WTC11 (cell line): ENCODE results near the gene TTLL11. TPM values are rescaled to one million over a fixed set of nuclear protein-coding genes. Genes with fewer than 3 reads are reported as not detected.

Experiments
- CBFB ChIP-seq: sonication (generic); formaldehyde crosslinking; IDR thresholded peaks from 2 replicates; pipeline ENCODE4 v1.8.1; 2022; ENCODE audit warnings: mild to moderate bottlenecking, low read depth, missing genetic modification reagents
- CREB1 ChIP-seq: sonication (generic); formaldehyde crosslinking; IDR thresholded peaks from 2 replicates; pipeline ENCODE4 v1.8.0; 2023; ENCODE audit warnings: mild to moderate bottlenecking, missing genetic modification reagents
- ELF4 ChIP-seq: sonication (generic); formaldehyde crosslinking; IDR thresholded peaks from 2 replicates; pipeline ENCODE4 v1.8.1; 2022; ENCODE audit warnings: low read depth, mild to moderate bottlenecking, moderate library complexity, missing genetic modification reagents
- FOXK1 ChIP-seq: sonication (generic); formaldehyde crosslinking; IDR thresholded peaks from 2 replicates; pipeline ENCODE4 v1.8.0; 2022; ENCODE audit warnings: mild to moderate bottlenecking, moderate library complexity, missing genetic modification reagents
- GTF2I ChIP-seq: fragments of 250-450 bp; sonication (Bioruptor Pico); conservative IDR thresholded peaks from 2 replicates; pipeline ENCODE4 v1.4.0; 2021; ENCODE audit warnings: mild to moderate bottlenecking
- JAZF1 ChIP-seq: fragments of 250-450 bp; sonication (Bioruptor Pico); IDR thresholded peaks from 2 replicates; pipeline ENCODE4 v1.9.0; 2021; ENCODE audit warnings: moderate library complexity, mild to moderate bottlenecking, inconsistent platforms
- KAT7 ChIP-seq: sonication (generic); formaldehyde crosslinking; IDR thresholded peaks from 2 replicates; pipeline ENCODE4 v1.8.1; 2023; ENCODE audit warnings: missing genetic modification reagents, mild to moderate bottlenecking, borderline replicate concordance
- NFE2L1 ChIP-seq: sonication (generic); formaldehyde crosslinking; IDR thresholded peaks from 2 replicates; pipeline ENCODE4 v1.8.1; 2023; ENCODE audit warnings: missing genetic modification reagents
- NR2C2 ChIP-seq: sonication (generic); formaldehyde crosslinking; IDR thresholded peaks from 2 replicates; pipeline ENCODE4 v1.8.0; 2022; ENCODE audit warnings: mild to moderate bottlenecking, missing genetic modification reagents
- OVOL2 ChIP-seq: fragments of 250-450 bp; sonication (Bioruptor Pico); IDR thresholded peaks from 2 replicates; pipeline ENCODE4 v1.9.0; 2021; ENCODE audit warnings: mild to moderate bottlenecking, borderline replicate concordance
- RORB ChIP-seq: fragments of 250-450 bp; sonication (Bioruptor Pico); IDR thresholded peaks from 2 replicates; pipeline ENCODE4 v1.9.0; 2021; ENCODE audit warnings: mild to moderate bottlenecking
- SP1 ChIP-seq: sonication (generic); formaldehyde crosslinking; conservative IDR thresholded peaks from 2 replicates; pipeline ENCODE4 v1.8.1; 2022; ENCODE audit warnings: missing genetic modification reagents
- ZNF138 ChIP-seq: sonication (generic); formaldehyde crosslinking; conservative IDR thresholded peaks from 2 replicates; pipeline ENCODE4 v1.8.1; 2022; ENCODE audit warnings: mild to moderate bottlenecking, moderate library complexity, missing genetic modification reagents
- total RNA-seq: library from RNA; stranded (reverse); gene quantifications from 3 replicates; pipeline ENCODE4 v1.2.3, GENCODE V29; 2021
- TF ChIP-seq, protein P1 (sequence below): fragments of 250-450 bp; sonication (Bioruptor Pico); IDR thresholded peaks from 2 replicates; pipeline ENCODE4 v1.8.0; 2021; ENCODE audit warnings: mild to moderate bottlenecking
- TF ChIP-seq, protein P2 (sequence below): sonication (generic); formaldehyde crosslinking; IDR thresholded peaks from 2 replicates; pipeline ENCODE4 v1.8.1; 2022; ENCODE audit warnings: mild to moderate bottlenecking, missing genetic modification reagents, moderate library complexity, borderline replicate concordance
- TF ChIP-seq, protein P3 (sequence below): sonication (generic); formaldehyde crosslinking; IDR thresholded peaks from 2 replicates; pipeline ENCODE4 v1.8.0; 2022; ENCODE audit warnings: mild to moderate bottlenecking, missing genetic modification reagents
- TF ChIP-seq, protein P4 (sequence below): sonication (generic); formaldehyde crosslinking; IDR thresholded peaks from 2 replicates; pipeline ENCODE4 v1.8.0; 2022; ENCODE audit warnings: missing genetic modification reagents
- TF ChIP-seq, protein P5 (sequence below): sonication (generic); formaldehyde crosslinking; IDR thresholded peaks from 2 replicates; pipeline ENCODE4 v1.8.0; 2022; ENCODE audit warnings: mild to moderate bottlenecking, missing genetic modification reagents
- TF ChIP-seq, protein P6 (sequence below): sonication (generic); formaldehyde crosslinking; IDR thresholded peaks from 2 replicates; pipeline ENCODE4 v1.8.1; 2023; ENCODE audit warnings: mild to moderate bottlenecking, missing genetic modification reagents, borderline replicate concordance
- TF ChIP-seq, protein P7 (sequence below): sonication (generic); formaldehyde crosslinking; IDR thresholded peaks from 2 replicates; pipeline ENCODE4 v1.8.0; 2023; ENCODE audit warnings: mild to moderate bottlenecking, missing genetic modification reagents
- TF ChIP-seq, protein P8 (sequence below): sonication (generic); formaldehyde crosslinking; IDR thresholded peaks from 2 replicates; pipeline ENCODE4 v1.8.0; 2023; ENCODE audit warnings: missing genetic modification reagents

Gene TTLL11
- total RNA-seq, 1 experiment from 2014 or later = 1.1 TPM

DNA sequence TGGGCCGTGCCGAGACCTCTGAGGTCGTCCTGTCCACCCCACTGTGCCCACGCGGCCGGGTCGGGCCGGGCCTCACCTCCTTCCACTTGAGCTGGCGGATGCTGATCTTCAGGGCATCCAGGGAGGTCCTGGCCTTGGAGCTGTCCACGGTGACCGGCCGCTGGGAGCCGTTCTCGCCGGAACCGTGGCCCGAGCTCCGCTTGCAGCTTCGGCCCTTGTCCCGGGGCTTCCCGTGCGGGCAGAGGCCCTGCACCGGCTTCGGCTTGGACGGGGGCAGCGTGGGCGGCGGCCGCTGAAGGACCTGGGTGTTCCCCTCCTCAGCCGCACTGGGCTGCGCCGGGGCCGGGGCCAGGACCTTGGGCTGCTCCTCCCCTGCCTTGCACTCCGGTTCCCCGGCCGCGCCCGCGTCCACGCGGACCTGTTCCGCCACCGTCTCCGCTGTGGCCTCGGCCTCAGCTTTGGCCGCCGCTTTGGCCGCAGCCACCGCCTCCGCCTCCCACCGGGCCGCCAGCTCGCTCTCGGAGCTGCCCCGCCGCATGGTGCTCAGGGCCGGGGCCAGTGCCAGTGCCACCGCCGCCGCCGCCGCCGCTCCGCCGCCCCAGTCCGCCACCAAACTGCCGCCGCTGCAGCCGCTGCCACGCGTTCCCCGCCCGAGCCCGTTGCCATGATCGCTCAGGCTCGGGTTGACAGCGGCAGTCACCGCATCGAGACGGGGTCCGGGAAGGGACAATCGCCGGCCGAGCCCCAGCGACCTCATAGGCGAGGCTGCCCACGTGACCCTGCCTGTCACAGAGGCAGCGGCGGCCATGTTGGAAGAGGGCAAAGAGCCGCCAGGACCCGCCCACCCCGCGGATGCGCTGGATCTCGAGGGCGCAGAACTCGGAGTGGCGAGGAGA, at the start of gene TTLL11 (continued):
- TF ChIP-seq, protein P1, sequence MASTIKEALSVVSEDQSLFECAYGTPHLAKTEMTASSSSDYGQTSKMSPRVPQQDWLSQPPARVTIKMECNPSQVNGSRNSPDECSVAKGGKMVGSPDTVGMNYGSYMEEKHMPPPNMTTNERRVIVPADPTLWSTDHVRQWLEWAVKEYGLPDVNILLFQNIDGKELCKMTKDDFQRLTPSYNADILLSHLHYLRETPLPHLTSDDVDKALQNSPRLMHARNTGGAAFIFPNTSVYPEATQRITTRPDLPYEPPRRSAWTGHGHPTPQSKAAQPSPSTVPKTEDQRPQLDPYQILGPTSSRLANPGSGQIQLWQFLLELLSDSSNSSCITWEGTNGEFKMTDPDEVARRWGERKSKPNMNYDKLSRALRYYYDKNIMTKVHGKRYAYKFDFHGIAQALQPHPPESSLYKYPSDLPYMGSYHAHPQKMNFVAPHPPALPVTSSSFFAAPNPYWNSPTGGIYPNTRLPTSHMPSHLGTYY (CRISPR knock-in tag) = no peak
- TF ChIP-seq NFE2L1 (CRISPR knock-in tag) (peak; percentile 55; the same call in 1 of the 2 replicates), KAT7 (CRISPR knock-in tag) (peak; percentile 34; the same call in 1 of the 2 replicates), CBFB (CRISPR knock-in tag) (no peak), FOXK1 (CRISPR knock-in tag) (peak; percentile 95), JAZF1 (CRISPR knock-in tag) (no peak), ELF4 (CRISPR knock-in tag) (no peak), RORB (CRISPR knock-in tag) (no peak), OVOL2 (no peak), NR2C2 (CRISPR knock-in tag) (no peak), GTF2I (no peak), ZNF138 (no peak), SP1 (CRISPR knock-in tag) (peak; percentile 96), CREB1 (no peak)
- TF ChIP-seq, protein P2, sequence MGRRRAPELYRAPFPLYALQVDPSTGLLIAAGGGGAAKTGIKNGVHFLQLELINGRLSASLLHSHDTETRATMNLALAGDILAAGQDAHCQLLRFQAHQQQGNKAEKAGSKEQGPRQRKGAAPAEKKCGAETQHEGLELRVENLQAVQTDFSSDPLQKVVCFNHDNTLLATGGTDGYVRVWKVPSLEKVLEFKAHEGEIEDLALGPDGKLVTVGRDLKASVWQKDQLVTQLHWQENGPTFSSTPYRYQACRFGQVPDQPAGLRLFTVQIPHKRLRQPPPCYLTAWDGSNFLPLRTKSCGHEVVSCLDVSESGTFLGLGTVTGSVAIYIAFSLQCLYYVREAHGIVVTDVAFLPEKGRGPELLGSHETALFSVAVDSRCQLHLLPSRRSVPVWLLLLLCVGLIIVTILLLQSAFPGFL = no peak
- TF ChIP-seq, protein P3, sequence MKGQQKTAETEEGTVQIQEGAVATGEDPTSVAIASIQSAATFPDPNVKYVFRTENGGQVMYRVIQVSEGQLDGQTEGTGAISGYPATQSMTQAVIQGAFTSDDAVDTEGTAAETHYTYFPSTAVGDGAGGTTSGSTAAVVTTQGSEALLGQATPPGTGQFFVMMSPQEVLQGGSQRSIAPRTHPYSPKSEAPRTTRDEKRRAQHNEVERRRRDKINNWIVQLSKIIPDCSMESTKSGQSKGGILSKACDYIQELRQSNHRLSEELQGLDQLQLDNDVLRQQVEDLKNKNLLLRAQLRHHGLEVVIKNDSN = peak; percentile 100
- TF ChIP-seq, protein P4, sequence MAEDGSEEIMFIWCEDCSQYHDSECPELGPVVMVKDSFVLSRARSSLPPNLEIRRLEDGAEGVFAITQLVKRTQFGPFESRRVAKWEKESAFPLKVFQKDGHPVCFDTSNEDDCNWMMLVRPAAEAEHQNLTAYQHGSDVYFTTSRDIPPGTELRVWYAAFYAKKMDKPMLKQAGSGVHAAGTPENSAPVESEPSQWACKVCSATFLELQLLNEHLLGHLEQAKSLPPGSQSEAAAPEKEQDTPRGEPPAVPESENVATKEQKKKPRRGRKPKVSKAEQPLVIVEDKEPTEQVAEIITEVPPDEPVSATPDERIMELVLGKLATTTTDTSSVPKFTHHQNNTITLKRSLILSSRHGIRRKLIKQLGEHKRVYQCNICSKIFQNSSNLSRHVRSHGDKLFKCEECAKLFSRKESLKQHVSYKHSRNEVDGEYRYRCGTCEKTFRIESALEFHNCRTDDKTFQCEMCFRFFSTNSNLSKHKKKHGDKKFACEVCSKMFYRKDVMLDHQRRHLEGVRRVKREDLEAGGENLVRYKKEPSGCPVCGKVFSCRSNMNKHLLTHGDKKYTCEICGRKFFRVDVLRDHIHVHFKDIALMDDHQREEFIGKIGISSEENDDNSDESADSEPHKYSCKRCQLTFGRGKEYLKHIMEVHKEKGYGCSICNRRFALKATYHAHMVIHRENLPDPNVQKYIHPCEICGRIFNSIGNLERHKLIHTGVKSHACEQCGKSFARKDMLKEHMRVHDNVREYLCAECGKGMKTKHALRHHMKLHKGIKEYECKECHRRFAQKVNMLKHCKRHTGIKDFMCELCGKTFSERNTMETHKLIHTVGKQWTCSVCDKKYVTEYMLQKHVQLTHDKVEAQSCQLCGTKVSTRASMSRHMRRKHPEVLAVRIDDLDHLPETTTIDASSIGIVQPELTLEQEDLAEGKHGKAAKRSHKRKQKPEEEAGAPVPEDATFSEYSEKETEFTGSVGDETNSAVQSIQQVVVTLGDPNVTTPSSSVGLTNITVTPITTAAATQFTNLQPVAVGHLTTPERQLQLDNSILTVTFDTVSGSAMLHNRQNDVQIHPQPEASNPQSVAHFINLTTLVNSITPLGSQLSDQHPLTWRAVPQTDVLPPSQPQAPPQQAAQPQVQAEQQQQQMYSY (CRISPR knock-in tag) = no peak
- TF ChIP-seq, protein P5, sequence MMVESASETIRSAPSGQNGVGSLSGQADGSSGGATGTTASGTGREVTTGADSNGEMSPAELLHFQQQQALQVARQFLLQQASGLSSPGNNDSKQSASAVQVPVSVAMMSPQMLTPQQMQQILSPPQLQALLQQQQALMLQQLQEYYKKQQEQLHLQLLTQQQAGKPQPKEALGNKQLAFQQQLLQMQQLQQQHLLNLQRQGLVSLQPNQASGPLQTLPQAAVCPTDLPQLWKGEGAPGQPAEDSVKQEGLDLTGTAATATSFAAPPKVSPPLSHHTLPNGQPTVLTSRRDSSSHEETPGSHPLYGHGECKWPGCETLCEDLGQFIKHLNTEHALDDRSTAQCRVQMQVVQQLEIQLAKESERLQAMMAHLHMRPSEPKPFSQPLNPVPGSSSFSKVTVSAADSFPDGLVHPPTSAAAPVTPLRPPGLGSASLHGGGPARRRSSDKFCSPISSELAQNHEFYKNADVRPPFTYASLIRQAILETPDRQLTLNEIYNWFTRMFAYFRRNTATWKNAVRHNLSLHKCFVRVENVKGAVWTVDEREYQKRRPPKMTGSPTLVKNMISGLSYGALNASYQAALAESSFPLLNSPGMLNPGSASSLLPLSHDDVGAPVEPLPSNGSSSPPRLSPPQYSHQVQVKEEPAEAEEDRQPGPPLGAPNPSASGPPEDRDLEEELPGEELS (CRISPR knock-in tag) = peak; percentile 70; the same call in 1 of the 2 replicates
- TF ChIP-seq, protein P6, sequence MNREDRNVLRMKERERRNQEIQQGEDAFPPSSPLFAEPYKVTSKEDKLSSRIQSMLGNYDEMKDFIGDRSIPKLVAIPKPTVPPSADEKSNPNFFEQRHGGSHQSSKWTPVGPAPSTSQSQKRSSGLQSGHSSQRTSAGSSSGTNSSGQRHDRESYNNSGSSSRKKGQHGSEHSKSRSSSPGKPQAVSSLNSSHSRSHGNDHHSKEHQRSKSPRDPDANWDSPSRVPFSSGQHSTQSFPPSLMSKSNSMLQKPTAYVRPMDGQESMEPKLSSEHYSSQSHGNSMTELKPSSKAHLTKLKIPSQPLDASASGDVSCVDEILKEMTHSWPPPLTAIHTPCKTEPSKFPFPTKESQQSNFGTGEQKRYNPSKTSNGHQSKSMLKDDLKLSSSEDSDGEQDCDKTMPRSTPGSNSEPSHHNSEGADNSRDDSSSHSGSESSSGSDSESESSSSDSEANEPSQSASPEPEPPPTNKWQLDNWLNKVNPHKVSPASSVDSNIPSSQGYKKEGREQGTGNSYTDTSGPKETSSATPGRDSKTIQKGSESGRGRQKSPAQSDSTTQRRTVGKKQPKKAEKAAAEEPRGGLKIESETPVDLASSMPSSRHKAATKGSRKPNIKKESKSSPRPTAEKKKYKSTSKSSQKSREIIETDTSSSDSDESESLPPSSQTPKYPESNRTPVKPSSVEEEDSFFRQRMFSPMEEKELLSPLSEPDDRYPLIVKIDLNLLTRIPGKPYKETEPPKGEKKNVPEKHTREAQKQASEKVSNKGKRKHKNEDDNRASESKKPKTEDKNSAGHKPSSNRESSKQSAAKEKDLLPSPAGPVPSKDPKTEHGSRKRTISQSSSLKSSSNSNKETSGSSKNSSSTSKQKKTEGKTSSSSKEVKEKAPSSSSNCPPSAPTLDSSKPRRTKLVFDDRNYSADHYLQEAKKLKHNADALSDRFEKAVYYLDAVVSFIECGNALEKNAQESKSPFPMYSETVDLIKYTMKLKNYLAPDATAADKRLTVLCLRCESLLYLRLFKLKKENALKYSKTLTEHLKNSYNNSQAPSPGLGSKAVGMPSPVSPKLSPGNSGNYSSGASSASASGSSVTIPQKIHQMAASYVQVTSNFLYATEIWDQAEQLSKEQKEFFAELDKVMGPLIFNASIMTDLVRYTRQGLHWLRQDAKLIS = no peak
- TF ChIP-seq, protein P7, sequence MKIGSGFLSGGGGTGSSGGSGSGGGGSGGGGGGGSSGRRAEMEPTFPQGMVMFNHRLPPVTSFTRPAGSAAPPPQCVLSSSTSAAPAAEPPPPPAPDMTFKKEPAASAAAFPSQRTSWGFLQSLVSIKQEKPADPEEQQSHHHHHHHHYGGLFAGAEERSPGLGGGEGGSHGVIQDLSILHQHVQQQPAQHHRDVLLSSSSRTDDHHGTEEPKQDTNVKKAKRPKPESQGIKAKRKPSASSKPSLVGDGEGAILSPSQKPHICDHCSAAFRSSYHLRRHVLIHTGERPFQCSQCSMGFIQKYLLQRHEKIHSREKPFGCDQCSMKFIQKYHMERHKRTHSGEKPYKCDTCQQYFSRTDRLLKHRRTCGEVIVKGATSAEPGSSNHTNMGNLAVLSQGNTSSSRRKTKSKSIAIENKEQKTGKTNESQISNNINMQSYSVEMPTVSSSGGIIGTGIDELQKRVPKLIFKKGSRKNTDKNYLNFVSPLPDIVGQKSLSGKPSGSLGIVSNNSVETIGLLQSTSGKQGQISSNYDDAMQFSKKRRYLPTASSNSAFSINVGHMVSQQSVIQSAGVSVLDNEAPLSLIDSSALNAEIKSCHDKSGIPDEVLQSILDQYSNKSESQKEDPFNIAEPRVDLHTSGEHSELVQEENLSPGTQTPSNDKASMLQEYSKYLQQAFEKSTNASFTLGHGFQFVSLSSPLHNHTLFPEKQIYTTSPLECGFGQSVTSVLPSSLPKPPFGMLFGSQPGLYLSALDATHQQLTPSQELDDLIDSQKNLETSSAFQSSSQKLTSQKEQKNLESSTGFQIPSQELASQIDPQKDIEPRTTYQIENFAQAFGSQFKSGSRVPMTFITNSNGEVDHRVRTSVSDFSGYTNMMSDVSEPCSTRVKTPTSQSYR (CRISPR knock-in tag) = no peak
- TF ChIP-seq, protein P8, sequence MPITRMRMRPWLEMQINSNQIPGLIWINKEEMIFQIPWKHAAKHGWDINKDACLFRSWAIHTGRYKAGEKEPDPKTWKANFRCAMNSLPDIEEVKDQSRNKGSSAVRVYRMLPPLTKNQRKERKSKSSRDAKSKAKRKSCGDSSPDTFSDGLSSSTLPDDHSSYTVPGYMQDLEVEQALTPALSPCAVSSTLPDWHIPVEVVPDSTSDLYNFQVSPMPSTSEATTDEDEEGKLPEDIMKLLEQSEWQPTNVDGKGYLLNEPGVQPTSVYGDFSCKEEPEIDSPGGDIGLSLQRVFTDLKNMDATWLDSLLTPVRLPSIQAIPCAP (CRISPR knock-in tag) = peak; percentile 63; the same call in 1 of the 2 replicates
